DMS153 treated with DMSO at 0.1 percent for 48 hours (cell line): ENCODE results near the gene BRD7.

ENCODE experiments used
- DNase-seq: peaks from one replicate; lab custom pipeline; 2025; ENCODE audit not compliant: unreplicated experiment; lab: John Stamatoyannopoulos, UW

The BRD7 gene

DNA sequence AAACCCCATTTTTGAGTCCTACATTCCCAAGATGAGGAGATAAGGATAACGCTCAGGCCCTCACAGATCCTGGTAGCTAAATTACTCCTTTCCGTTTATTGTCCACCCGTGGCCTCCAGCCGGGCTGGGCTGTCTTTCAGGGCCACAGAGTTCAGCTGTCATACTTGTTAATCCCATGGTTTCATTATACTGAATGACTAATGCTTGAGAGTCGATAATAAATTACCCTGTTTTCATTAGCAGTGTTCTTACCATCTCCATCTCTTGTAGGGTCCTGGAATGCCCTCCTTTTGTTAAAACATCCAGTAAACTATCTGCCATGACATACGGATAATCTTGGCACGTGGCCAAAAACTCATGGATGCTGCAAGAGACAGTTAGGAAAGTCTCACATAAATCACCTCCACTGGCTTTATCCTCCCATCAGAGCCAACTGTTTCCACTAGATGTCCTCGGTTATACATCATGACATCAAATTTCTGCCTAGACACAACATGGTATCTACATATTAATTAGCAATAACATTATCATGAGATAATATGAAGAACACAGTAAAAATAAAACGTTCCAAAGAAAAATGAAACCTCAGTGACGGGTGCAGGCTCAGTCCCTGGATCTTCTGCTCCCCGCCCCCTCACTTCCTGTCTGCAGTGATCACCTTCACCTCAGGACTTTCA is 45.3 kb downstream of the BRD7 start:
- DNase-seq, result no peak

DNA sequence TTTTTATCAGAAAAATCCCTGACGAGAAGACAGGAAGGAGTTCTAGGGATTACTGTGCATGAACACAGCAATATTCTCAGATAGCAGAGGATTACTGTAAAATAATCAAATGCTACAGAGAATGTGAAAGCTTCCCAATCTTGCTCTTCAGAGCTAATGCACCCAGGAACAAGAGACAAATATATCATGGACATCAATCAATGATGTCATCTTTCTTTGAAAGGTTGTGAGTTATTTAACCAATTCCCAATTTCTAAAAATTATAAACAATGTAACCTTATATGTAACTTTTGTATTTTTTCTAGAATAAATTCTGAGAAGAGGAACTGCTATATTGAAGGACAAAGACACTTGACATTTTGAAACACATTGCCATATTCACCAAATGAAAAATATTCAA is 46.5 kb downstream of the BRD7 start:
- DNase-seq, result no peak

DNA sequence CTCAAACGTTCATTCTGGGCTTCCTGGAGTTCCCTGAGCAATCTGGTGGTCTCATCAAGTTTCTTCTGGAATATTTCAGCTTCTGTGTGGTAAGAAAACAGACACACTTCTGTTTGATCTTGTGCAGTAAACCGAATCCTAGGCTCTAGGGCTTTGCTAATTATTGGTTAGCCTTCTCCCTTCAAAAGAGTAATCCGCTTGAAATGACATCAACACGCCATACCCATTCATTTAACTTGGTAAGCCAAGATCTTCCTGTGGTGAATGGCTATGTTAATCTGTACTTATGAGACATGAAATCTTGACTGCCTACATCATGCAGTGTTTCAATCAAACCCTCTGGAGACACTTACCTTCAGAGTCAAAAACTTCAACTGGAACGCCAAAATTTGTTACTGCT is 48.5 kb downstream of the BRD7 start:
- DNase-seq, result no peak

GRCh38 chr16:50318796-50319578 is 49.8 kb downstream of the BRD7 start:
- no peak for DNase-seq

- no peak for DNase-seq
Observed at GRCh38 chr16:50316848-50317630, 51.7 kb downstream of the BRD7 start.

- no peak for DNase-seq
Observed at GRCh38 chr16:50316102-50316847, 52.5 kb downstream of the BRD7 start.

- DNase-seq, result no peak
Observed at GRCh38 chr16:50315346-50315997, 53.3 kb downstream of the BRD7 start.

- no peak for DNase-seq
Observed at GRCh38 chr16:50314665-50315064, 54.1 kb downstream of the BRD7 start.

DNA sequence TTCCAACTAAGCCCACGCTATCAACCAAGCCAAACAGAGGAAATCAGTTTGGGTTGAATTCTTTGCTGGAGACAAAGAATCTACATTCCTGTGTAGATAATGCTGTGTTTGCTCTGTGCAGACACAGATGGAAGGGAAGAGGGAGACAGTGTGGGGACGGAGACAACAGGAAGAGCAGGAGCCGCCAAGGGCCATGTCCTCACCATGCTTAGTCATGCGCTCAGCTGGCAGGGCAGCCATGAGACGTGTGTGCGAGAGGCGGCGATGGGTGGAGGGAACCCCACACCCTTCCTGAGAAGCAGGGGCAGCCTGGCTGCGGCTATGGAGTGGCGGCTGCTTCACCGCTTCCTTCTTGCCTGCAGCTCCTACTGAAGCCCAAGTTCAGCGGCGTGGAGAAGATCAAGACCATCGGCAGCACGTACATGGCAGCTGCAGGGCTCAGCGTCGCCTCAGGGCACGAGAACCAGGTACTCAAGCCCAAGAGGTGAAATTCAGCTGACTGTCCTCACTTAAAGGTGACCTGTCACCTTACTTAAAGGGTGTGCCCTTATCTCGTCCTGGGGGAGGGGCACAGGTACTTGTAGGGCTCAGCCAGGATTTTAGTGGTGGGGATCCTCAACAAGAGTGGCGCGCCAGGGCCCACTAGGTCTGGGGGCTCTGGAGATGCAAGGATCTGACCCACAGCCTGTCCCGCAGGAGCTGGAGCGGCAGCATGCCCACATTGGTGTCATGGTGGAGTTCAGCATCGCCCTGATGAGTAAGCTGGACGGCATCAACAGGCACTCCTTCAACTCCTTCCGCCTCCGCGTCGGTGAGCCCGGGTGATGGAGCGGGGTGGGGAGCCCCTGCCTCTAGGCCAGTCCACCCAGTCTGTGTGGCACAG is 55.0 kb downstream of the BRD7 start:
- DNase-seq, result no peak

DNA sequence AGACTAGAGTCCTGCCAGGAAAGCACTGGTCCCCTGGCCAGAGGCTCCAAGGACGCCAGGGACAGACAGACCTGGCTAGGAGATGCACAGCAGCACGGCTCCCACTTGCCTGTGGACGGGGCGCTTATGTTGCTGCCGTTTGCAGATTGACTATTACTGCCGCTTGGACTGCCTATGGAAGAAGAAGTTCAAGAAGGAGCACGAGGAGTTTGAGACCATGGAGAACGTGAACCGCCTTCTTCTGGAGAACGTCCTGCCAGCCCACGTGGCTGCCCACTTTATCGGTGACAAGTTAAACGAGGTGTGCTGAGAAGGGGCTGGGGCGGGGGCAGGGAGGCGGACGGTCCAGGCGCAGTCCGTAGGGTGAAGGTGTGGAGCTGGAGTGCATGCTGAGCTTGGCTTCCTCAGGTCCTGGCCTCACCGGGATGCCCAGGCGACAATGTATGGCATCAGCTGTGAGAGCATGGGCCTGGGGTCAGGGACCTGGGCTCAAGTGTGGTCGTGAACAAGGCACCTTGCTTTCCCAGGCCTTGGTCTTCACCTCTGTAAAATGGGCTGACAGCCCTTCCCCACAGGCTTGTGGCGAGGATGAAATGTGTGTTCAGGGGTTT is 56.8 kb downstream of the BRD7 start:
- DNase-seq, result no peak

DNA sequence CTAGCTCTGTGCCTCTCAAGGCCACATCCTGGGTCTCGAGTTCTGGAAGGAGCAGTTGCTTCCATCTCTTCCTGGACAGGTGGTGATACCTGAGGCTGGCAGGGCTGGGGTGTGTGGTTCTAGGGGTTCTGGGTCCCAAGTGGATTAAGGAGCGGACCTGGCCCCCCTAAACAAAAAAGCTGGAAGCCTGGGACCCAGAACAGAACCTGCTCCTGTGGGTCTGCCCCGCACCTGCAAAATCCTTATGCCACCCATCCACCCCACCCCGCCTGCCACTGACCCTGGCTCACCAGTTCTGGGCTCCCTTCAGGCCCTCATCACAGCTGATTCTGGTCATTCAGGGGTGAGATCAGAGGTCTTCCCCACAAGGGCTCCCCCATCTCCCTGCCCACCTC is 57.7 kb downstream of the BRD7 start:
- DNase-seq, result no peak

GRCh38 chr16:50310308-50311133 is 58.3 kb downstream of the BRD7 start:
- no peak for DNase-seq

- no peak for DNase-seq
Observed at GRCh38 chr16:50309527-50310307, 59.1 kb downstream of the BRD7 start.

DNA sequence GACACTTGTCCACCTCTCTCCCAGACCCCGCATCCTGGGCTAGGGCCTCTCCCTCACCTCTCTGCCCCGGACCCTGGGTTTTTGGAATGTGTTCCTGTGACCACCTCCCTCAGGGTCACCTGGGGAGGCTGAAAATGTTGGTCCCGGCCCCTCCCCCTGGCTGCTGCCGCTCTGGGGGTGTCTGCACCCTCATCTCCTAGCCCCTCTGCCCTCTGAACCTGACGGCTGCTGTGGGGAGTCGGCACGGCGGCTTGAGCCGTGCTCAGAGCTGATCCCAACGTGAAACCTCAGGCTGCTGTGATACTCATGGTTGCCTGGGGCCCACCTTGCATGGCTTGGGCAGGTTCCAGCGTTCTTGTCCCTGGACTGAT is 59.6 kb downstream of the BRD7 start:
- no peak for DNase-seq

DNA sequence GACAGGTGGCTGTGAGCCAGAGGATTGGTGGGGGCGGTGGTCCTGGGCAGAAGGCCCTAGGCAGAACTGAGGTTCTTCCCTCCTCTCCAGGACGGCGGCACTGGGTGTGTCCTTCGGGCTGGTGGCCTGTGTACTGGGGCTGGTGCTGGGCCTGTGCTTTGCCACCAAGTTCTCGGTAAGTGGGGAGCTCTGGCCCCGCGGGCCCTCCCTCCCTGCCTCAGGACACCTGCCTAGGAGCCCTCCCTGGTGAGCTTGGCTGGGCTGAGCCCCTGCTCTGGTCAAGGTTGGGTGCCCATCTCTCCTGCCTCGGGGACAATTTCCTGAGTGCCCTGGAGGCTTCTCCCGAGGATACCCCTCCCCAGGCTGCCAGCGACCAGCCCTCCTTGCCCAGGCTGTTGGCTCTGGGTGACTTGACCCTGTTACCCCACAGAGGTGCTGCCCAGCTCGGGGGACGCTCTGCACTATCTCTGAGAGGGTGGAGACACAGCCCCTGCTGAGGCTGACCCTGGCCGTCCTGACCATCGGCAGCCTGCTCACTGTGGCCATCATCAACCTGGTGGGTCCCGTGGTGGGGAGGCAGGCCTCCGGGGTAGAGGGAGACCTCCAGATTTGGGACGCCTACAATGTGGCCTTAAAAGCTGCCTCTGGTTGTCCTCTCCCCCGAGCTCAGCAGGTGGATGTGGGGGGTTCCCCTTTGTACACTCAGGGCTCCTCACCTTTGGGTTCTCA is 60.4 kb downstream of the BRD7 start:
- DNase-seq, result no peak

DNA sequence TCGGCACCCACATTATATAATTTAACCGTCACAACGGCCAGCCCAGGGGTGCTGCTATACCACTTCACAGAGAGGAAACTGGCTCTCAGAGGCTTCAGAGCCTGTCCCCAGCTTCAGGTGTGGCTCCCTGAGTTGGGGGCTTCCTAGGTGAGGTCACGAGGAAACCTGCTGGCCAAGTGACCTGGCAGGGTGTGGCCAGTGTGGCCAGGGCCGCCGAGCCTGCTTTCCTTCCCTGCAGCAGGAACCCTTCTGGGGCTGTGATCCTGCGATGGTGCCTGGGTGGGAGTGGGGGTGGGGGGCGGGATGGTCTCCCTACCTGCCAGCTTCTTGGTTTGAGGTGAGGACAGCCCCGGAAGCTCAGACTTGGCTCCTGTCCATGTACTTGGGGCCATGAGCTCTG is 62.5 kb downstream of the BRD7 start:
- DNase-seq, result no peak

GRCh38 chr16:50305441-50306061 is 63.2 kb downstream of the BRD7 start:
- DNase-seq, result no peak
